Right lobe of liver (tissue), 6 donors: ENCODE measurements around the gene PACRGL. TPM values are rescaled to one million over a fixed set of nuclear protein-coding genes. Genes with fewer than 3 reads are reported as not detected.
"Not testable (repeated sequence)": the region's sequence is repeated elsewhere in the genome, so short reads cannot be mapped to it uniquely, and the experiment has no call there.

Experiments used
- ATAC-seq, 4 donors: fragments of 200-7000 bp; cut with Tn5 transposase; one replicate each; pipeline ENCODE4 v1.9.1; 2020; ENCODE audit warnings: mild to moderate bottlenecking in 4 of 4, moderate library complexity in 4 of 4
- DNase-seq, 3 donors: peaks; one replicate each; pipeline ENCODE4 v3.0.0-alpha.2; 2020
- H3K27ac ChIP-seq, 3 donors: fragments of 200-600 bp; one replicate each; pipeline ENCODE4 v1.8.0; 2022
- H3K27me3 ChIP-seq, 2 donors: fragments of 200-600 bp; one replicate each; pipeline ENCODE4 v1.8.0; 2022
- H3K36me3 ChIP-seq, 4 donors: fragments of 200-600 bp; sonication (generic) in 1 of 4; one replicate each; pipeline versions ENCODE4 v1.5.1 to v1.8.0; 2017 to 2022; ENCODE audit warnings: control low read depth in 1 of 4
- H3K4me1 ChIP-seq, 4 donors: fragments of 200-600 bp; sonication (generic) in 1 of 4; one replicate each; pipeline versions ENCODE4 v1.5.1 to v1.8.0; 2017 to 2022; ENCODE audit warnings: control low read depth in 1 of 4
- H3K4me3 ChIP-seq, 3 donors: fragments of 200-600 bp; one replicate each; pipeline ENCODE4 v1.8.0; 2022
- H3K9me3 ChIP-seq, 4 donors: fragments of 200-600 bp; sonication (generic) in 1 of 4; one replicate each; pipeline versions ENCODE4 v1.5.1 to v1.8.0; 2017 to 2022; ENCODE audit warnings: control low read depth in 1 of 4
- POLR2A ChIP-seq: fragments of 450-650 bp; IDR thresholded peaks from one replicate; pipeline ENCODE4 v1.6.1; 2017; ENCODE audit warnings: antibody characterized with exemption, mild to moderate bottlenecking
- WGBS: methylation state at CpG from one replicate; pipeline ENCODE4 v1.1.6; 2018; ENCODE audit warnings: low coverage, low lambda C conversion rate; ENCODE audit not compliant: insufficient coverage; ENCODE audit errors: missing lambda C conversion rate; 5-methylcytosine and 5-hydroxymethylcytosine counted together
- intact Hi-C, 2 donors: fragments of 100-400 bp; cut with DNase I; formaldehyde crosslinking; loops; one replicate each; pipeline versions ENCODE4 v1.11.2 to v1.14.1; 2022
- total RNA-seq, 6 experiments: library from RNA; depleted of rRNA in 2 of 6; stranded (reverse); fragments of >200 nt in 2 of 6; fragmentation: NEBNext Ultra II Directional in 3 of 6; extraction: Animal tissue kit (Norgen Biotek cat#: 25700) in 3 of 6; gene quantifications; one replicate each; pipeline versions ENCODE4 v1.1.0 to v1.2.4, GENCODE V29; 2016 to 2023
- TF ChIP-seq, protein P1 (sequence below), 4 donors: fragments of 200-600 bp in 3 of 4; fragments of 450-650 bp in 1 of 4; IDR thresholded peaks; one replicate each; pipeline versions ENCODE4 v1.5.1 to v1.8.0; 2016 to 2022; ENCODE audit warnings: antibody characterized with exemption in 4 of 4, mild to moderate bottlenecking in 2 of 4
- donor health status: DM: no; HTN: yes; CAD: no.
- donor health status: DM: no; HTN: no; CAD: no.
- donor health status: DM: no; HTN: no; CAD: no.
- donor health status: DM: no; HTN: yes; CAD: no.
- donor health status: DM: no; HTN: yes; CAD: no.

PACRGL gene
- total RNA-seq, 6 experiments from 2014 or later: 2.5 to 6.1 (median 5.3) TPM

DNA sequence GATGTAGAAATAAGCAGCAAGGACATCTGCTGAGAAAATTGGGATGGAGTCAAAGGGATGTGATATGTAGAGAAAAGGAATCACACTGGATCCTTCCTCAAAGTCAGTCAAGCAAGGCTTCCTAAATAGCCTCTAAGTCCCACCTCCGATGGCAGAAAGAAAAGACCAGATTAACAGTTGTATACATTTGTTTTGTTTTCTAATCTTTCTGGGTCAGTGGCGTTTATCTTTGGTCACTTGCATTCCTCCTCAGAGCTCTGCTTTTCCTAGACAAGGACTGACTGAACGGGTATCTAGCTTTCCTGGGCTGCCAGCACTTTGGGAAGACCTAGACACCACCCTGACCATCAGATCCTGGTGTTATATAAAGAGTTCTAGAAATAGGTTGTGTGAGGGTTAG, 23.2 kb downstream of the PACRGL start:
- Histone ChIP-seq H3K9me3 (no peaks in the 10 kb centered on the region), H3K27ac (no peak overlapping the region), H3K36me3 (peaks cover 0 to 16% (median 0%) of the 10 kb centered on the region in 4 donors), H3K4me3 (no peak overlapping the region), H3K27me3 (no peaks in the 10 kb centered on the region), H3K4me1 (no peaks in the 10 kb centered on the region)
- 71% methylated on average over 3 of the region's 3 CpGs for whole genome bisulfite sequencing
- DNase-seq (no peak), ATAC-seq (no peak)
- intact Hi-C loops: no loop called here
- TF ChIP-seq POLR2A: no peak
- TF ChIP-seq, protein P1, sequence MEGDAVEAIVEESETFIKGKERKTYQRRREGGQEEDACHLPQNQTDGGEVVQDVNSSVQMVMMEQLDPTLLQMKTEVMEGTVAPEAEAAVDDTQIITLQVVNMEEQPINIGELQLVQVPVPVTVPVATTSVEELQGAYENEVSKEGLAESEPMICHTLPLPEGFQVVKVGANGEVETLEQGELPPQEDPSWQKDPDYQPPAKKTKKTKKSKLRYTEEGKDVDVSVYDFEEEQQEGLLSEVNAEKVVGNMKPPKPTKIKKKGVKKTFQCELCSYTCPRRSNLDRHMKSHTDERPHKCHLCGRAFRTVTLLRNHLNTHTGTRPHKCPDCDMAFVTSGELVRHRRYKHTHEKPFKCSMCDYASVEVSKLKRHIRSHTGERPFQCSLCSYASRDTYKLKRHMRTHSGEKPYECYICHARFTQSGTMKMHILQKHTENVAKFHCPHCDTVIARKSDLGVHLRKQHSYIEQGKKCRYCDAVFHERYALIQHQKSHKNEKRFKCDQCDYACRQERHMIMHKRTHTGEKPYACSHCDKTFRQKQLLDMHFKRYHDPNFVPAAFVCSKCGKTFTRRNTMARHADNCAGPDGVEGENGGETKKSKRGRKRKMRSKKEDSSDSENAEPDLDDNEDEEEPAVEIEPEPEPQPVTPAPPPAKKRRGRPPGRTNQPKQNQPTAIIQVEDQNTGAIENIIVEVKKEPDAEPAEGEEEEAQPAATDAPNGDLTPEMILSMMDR (IDR thresholded peaks at IDR 0.05): no peak

DNA sequence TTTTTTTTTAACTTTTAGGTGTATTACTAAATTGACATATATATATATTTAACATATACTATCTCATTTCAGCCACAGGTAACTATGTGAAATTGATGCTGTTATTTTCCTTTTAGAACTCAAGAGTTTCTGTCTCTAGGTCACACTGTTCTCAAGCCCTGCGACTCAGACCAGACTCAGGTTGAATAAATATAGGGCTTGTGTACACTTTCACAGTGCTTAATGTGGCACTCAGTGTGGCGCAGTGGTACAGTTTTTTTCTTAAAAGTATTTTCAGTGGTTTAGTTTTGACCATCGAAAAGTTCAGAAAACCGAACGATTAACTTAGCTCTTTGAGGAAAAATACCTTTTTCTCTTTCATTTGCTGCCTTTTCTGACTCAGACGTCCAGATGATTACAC, 24.7 kb downstream of the PACRGL start:
- no peak for DNase-seq
- Histone ChIP-seq H3K36me3 (peaks cover 0 to 16% (median 0%) of the 10 kb centered on the region in 4 donors), H3K4me1 (no peaks in the 10 kb centered on the region), H3K27ac (no peak overlapping the region), H3K9me3 (no peaks in the 10 kb centered on the region), H3K4me3 (no peak overlapping the region), H3K27me3 (no peaks in the 10 kb centered on the region)
- intact Hi-C loops: no loop called here
- 93% methylated on average over 6 of the region's 6 CpGs for WGBS
- TF ChIP-seq, protein P1 (IDR thresholded peaks at IDR 0.05): no peak
- no peak for TF ChIP-seq POLR2A
- ATAC-seq: no peak

DNA sequence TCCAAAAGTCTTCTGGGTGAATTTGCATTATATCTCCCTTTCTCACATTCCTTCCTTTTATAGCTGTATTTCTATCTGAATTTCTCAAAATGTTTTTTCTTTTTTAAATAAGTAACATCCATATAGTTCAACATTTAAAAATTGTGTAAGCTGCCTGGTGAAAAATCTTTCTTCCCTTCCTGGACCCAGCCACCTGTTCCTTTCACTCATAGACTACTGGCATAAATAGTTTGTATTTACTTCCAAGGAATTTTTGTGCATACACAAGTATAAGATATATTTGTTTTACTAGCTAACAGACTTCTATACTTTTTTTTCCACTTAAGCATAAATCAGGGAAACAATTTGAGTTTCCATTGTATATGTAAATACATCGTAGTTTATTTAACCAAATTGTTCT, 35.7 kb downstream of the PACRGL start:
- ATAC-seq (no peak), DNase-seq (no peak)
- H3K4me3 ChIP-seq: no peak overlapping the region
- H3K4me1 ChIP-seq: no peaks in the 10 kb centered on the region
- no peaks in the 10 kb centered on the region for H3K27me3 ChIP-seq
- H3K36me3 ChIP-seq: peaks cover 0 to 10% (median 0%) of the 10 kb centered on the region in 4 donors
- H3K27ac ChIP-seq: no peak overlapping the region
- intact Hi-C loops: no loop called here
- no peak for TF ChIP-seq POLR2A
- TF ChIP-seq, protein P1 (IDR thresholded peaks at IDR 0.05): no peak
- WGBS: 100% methylated on average over 1 of the region's 1 CpG
- peaks cover 0 to 4% (median 0%) of the 10 kb centered on the region in 4 donors for H3K9me3 ChIP-seq

DNA sequence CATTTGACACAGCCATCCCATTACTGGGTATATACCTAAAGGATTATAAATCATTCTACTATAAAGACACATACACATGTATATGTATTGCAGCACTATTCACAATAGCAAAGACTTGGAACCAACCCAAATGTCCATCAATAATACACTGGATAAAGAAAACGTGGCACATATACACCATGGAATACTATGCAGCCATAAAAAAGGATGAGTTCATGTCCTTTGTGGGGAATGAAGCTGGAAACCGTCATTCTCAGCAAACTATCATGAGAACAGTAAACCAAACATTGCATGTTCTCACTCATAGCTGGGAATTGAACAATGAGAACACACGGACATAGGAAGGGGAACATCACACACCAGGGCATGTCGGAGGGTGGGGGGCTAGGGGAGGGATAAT, 45.7 kb downstream of the PACRGL start:
- H3K27me3 ChIP-seq, DNase-seq, H3K4me3 ChIP-seq, H3K4me1 ChIP-seq, intact Hi-C loops, ATAC-seq, H3K9me3 ChIP-seq, H3K36me3 ChIP-seq, H3K27ac ChIP-seq: not testable (repeated sequence)
- WGBS: 90% methylated on average over 4 of the region's 4 CpGs

DNA sequence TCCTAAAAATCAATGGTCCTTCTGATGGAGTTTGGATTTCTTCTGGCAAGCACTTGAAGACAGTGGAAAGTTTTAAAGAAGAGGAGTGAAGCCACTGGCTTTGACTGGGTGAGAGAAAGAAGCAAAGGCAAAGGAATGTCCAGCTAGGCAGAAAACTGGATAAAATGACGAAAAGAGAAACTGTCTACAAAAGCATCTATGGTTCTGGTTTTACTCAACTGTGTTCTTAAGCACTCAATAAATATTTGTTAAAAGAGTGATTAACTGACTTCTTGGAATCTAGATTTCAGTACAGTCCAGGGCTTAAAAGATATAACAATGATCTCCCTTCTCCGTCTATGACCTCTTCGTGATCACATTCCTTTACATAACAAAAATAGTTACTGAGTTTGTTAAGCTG, 52.4 kb downstream of the PACRGL start:
- no peak overlapping the region for H3K4me3 ChIP-seq
- no peak for ATAC-seq
- no peaks in the 10 kb centered on the region for H3K9me3 ChIP-seq
- no peak overlapping the region for H3K27ac ChIP-seq
- no peaks in the 10 kb centered on the region for H3K27me3 ChIP-seq
- TF ChIP-seq POLR2A: no peak
- TF ChIP-seq, protein P1 (IDR thresholded peaks at IDR 0.05): no peak
- H3K4me1 ChIP-seq: no peaks in the 10 kb centered on the region
- no peaks in the 10 kb centered on the region for H3K36me3 ChIP-seq
- intact Hi-C loops: no loop called here
- 78% methylated on average over 3 of the region's 3 CpGs for WGBS
- no peak for DNase-seq
